Peyer's patch (tissue), 4 donors: ENCODE results near the gene NDUFB7. TPM values are rescaled to one million over a fixed set of nuclear protein-coding genes. Genes with fewer than 3 reads are reported as not detected.

Experiments
- DNase-seq, 3 donors: peaks; one replicate each; pipeline ENCODE4 v3.0.0-alpha.2; 2017 to 2019
- H3K27ac ChIP-seq, 4 donors: fragments of 200-600 bp; sonication (generic); one replicate each; pipeline ENCODE4 v1.5.1; 2016 to 2019
- H3K27me3 ChIP-seq, 2 donors: fragments of 200-600 bp; sonication (generic); one replicate each; pipeline ENCODE4 v1.5.1; 2019
- H3K36me3 ChIP-seq, 3 donors: fragments of 200-600 bp; sonication (generic); one replicate each; pipeline ENCODE4 v1.5.1; 2016 to 2019
- H3K4me1 ChIP-seq, 4 donors: fragments of 200-600 bp; sonication (generic); one replicate each; pipeline ENCODE4 v1.5.1; 2016 to 2019
- H3K4me3 ChIP-seq, 4 donors: fragments of 200-600 bp; sonication (generic); 1 replicate in 3 of 4; 2 replicates in 1 of 4; pipeline ENCODE4 v1.5.1; 2016 to 2019; ENCODE audit warnings: mild to moderate bottlenecking in 1 of 4
- H3K9me3 ChIP-seq, 4 donors: fragments of 200-600 bp; sonication (generic); one replicate each; pipeline ENCODE4 v1.5.1; 2016 to 2019; ENCODE audit warnings: mild to moderate bottlenecking in 1 of 4
- POLR2A ChIP-seq, 2 donors: fragments of 450-650 bp; IDR thresholded peaks; one replicate each; pipeline ENCODE4 v1.5.1; 2017; ENCODE audit warnings: antibody characterized with exemption in 2 of 2, mild to moderate bottlenecking in 2 of 2, moderate library complexity in 2 of 2
- small RNA-seq, 2 donors: library from RNA; depleted of rRNA; stranded (forward); fragments of <200 nt; gene quantifications; one replicate each; pipeline ENCODE3, GENCODE V24; 2016
- total RNA-seq, 4 donors: library from RNA; depleted of rRNA; stranded (reverse); fragments of >200 nt; gene quantifications; one replicate each; pipeline ENCODE4 v1.1.0, GENCODE V29; 2016
- TF ChIP-seq, protein P1 (sequence below), 6 experiments: fragments of 450-650 bp in 4 of 6; fragments of 200-600 bp in 2 of 6; sonication (generic) in 1 of 6; IDR thresholded peaks; one replicate each; pipeline ENCODE4 v1.5.1; 2017 to 2019; ENCODE audit warnings: antibody characterized with exemption in 6 of 6, mild to moderate bottlenecking in 3 of 6, moderate library complexity in 1 of 6

NDUFB7 gene
- total RNA-seq, 4 donors from 2014 or later, result 275 to 432 (median 358) TPM

GRCh38 chr19:14519860-14520407 lies 51.9 kb downstream of the NDUFB7 start:
- Histone ChIP-seq H3K27ac (peak overlapping the region; percentile 3 to 99 (median 17)), H3K9me3 (no peaks in the 10 kb centered on the region), H3K4me3 (no peak overlapping the region), H3K4me1 (peaks cover 0 to 38% (median 18%) of the 10 kb centered on the region in 4 donors), H3K36me3 (peaks cover 0 to 14% (median 0%) of the 10 kb centered on the region in 3 donors), H3K27me3 (no peaks in the 10 kb centered on the region)
- no peak for DNase-seq
- no peak for TF ChIP-seq POLR2A (IDR thresholded peaks at IDR 0.05)

- peak overlapping the region; percentile 99 to 100 (median 100) for H3K27ac ChIP-seq
- peak overlapping the region in 2 of 4 donors; percentile 31 to 97 for H3K4me3 ChIP-seq
- no peaks in the 10 kb centered on the region for H3K9me3 ChIP-seq
- H3K4me1 ChIP-seq, result peaks cover 0 to 44% (median 18%) of the 10 kb centered on the region in 4 donors
- TF ChIP-seq, protein P1, sequence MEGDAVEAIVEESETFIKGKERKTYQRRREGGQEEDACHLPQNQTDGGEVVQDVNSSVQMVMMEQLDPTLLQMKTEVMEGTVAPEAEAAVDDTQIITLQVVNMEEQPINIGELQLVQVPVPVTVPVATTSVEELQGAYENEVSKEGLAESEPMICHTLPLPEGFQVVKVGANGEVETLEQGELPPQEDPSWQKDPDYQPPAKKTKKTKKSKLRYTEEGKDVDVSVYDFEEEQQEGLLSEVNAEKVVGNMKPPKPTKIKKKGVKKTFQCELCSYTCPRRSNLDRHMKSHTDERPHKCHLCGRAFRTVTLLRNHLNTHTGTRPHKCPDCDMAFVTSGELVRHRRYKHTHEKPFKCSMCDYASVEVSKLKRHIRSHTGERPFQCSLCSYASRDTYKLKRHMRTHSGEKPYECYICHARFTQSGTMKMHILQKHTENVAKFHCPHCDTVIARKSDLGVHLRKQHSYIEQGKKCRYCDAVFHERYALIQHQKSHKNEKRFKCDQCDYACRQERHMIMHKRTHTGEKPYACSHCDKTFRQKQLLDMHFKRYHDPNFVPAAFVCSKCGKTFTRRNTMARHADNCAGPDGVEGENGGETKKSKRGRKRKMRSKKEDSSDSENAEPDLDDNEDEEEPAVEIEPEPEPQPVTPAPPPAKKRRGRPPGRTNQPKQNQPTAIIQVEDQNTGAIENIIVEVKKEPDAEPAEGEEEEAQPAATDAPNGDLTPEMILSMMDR (IDR thresholded peaks at IDR 0.05), result no peak
- no peak for TF ChIP-seq POLR2A (IDR thresholded peaks at IDR 0.05)
- peaks cover 0 to 20% (median 0%) of the 10 kb centered on the region in 3 donors for H3K36me3 ChIP-seq
- H3K27me3 ChIP-seq, result no peaks in the 10 kb centered on the region
- no peak for DNase-seq
Observed at GRCh38 chr19:14519245-14519859, 52.5 kb downstream of the NDUFB7 start.

DNA sequence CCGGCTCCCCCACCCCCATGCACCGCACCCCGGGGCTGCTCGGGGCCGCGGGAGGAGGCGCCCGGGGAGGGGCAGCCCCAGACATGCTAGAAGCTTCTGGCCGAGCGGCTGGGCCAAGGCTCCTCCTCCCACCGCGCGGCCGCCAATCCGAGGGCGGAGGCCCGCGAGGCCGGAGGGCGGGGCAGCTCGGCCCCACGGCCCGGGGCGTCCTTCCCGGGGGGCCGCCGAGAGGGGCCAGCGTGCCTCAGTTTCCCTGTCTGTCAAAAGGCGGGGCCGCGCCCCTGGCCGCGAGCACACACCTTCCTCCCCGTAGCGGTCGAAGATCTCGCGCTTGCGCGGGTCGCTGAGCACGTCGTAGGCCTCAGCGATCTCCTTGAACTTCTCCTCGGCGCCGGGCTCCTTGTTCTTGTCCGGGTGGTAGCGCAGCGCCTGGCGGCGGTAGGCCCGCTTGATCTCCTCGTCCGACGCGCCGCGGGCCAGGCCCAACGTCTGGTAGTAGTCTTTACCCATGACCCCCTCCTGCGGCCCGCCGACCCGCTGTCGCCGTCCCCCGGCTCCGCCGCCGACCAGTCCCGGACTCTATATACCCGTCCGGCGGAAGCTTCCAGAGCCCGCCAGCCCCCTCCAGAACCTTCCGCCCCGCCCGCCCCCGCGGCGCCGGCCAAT lies 53.9 kb downstream of the NDUFB7 start, which contains the start of gene DNAJB1:
Gene DNAJB1 (minus strand): TSS at position 558 of the 666 bp plus-strand sequence. CDS start 48 bp downstream, at position 510.
- peak; percentile 72 to 91 (median 90) for DNase-seq
- Histone ChIP-seq H3K4me3 (peak within 1 kb of the TSS; percentile 72 to 100 (median 92)), H3K27ac (peak within 1 kb of the TSS; percentile 99 to 100 (median 100)), H3K9me3 (no peaks in the 10 kb centered on the region), H3K36me3 (peaks cover 0 to 31% (median 0%) of the 10 kb centered on the region in 3 donors), H3K27me3 (no peaks in the 10 kb centered on the region), H3K4me1 (peaks cover 0 to 44% (median 18%) of the 10 kb centered on the region in 4 donors)
- TF ChIP-seq, protein P1 (IDR thresholded peaks at IDR 0.05), result peak in 1 of 6 experiments; percentile 20
- TF ChIP-seq POLR2A (IDR thresholded peaks at IDR 0.05), result peak; percentile 96

DNA sequence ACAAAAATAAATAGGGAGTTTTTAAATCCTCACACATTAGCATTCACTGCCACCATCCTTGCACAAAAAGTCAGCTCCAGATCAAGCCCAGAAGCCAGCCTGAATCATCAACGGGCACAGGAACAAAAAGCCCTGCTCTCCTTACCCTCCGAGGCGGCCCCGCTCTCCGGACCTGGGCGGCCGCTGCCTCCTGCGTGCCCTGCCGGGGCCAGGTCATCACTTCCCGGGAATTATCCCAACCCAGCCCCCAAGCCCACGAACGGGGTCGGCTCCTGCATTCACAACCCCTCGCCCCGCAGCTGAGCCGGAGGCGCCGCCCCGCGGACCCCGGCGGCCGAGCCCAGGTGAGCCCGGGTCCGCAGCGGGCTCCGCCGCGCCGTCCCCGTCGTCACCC lies 54.4 kb downstream of the NDUFB7 start:
- peaks cover 0 to 44% (median 18%) of the 10 kb centered on the region in 4 donors for H3K4me1 ChIP-seq
- DNase-seq, result peak in 1 of 3 donors; percentile 56
- H3K27ac ChIP-seq, result peak overlapping the region; percentile 99 to 100 (median 100)
- H3K4me3 ChIP-seq, result peak overlapping the region; percentile 72 to 100 (median 92)
- no peaks in the 10 kb centered on the region for H3K9me3 ChIP-seq
- no peak for TF ChIP-seq POLR2A (IDR thresholded peaks at IDR 0.05)
- TF ChIP-seq, protein P1 (IDR thresholded peaks at IDR 0.05), result no peak
- H3K36me3 ChIP-seq, result peaks cover 0 to 31% (median 0%) of the 10 kb centered on the region in 3 donors
- no peaks in the 10 kb centered on the region for H3K27me3 ChIP-seq

- peak overlapping the region; percentile 99 to 100 (median 100) for H3K27ac ChIP-seq
- H3K27me3 ChIP-seq, result no peaks in the 10 kb centered on the region
- peaks cover 0 to 43% (median 17%) of the 10 kb centered on the region in 4 donors for H3K4me1 ChIP-seq
- peak overlapping the region; percentile 72 to 100 (median 92) for H3K4me3 ChIP-seq
- TF ChIP-seq, protein P1 (IDR thresholded peaks at IDR 0.05), result no peak
- TF ChIP-seq POLR2A (IDR thresholded peaks at IDR 0.05), result no peak
- peak in 2 of 3 donors; percentile 52 to 58 for DNase-seq
- H3K9me3 ChIP-seq, result no peaks in the 10 kb centered on the region
- peaks cover 0 to 31% (median 0%) of the 10 kb centered on the region in 3 donors for H3K36me3 ChIP-seq
Observed at GRCh38 chr19:14516746-14517438, 55.0 kb downstream of the NDUFB7 start.

Small RNA genes within 50 kb of the gene (small RNA-seq; reads per million reads assigned to genes)
- gene RN7SL842P, result 0 reads per million in 2 donors

Other genes with a start within 250 kb of the NDUFB7 start
- gene ADGRE5, start 190.6 kb downstream of the NDUFB7 start, total RNA-seq, result 100 to 1,000 TPM in 2 of 4 donors, 10 to 100 TPM in 2; 70.6 to 159 (median 110) TPM
- 100 to 1,000 TPM in 3 of 4 donors, 10 to 100 TPM in 1; 52.5 to 283 (median 115) TPM for gene DDX39A, start 152.7 kb downstream of the NDUFB7 start, total RNA-seq
- 100 to 1,000 TPM in 1 of 4 donors, 10 to 100 TPM in 3; 13.1 to 140 (median 28.2) TPM for gene PKN1, start 138.8 kb downstream of the NDUFB7 start, total RNA-seq
- gene PTGER1, start 96.7 kb downstream of the NDUFB7 start, total RNA-seq, result not detected
- 10 to 100 TPM; 45.8 to 68.5 (median 65.2) TPM for gene GIPC1, start 75.9 kb downstream of the NDUFB7 start, total RNA-seq
- gene DNAJB1, start 53.7 kb downstream of the NDUFB7 start, total RNA-seq, result 10 to 100 TPM; 34.5 to 60.2 (median 54.1) TPM
- 100 to 1,000 TPM in 1 of 4 donors, 10 to 100 TPM in 3; 24.8 to 103 (median 78.7) TPM for gene TECR, start 42.5 kb downstream of the NDUFB7 start, total RNA-seq
- 10 to 100 TPM in 1 of 4 donors, 1 to 10 TPM in 1, not detected in 2; 1.3 to 12.4 TPM for gene CLEC17A, start 11.0 kb upstream of the NDUFB7 start, total RNA-seq
- gene ADGRE3, start 102.8 kb upstream of the NDUFB7 start, total RNA-seq, result not detected
- 10 to 100 TPM in 3 of 4 donors, 1 to 10 TPM in 1; 7.5 to 27.8 (median 17.1) TPM for gene ZNF333, start 118.0 kb upstream of the NDUFB7 start, total RNA-seq
- gene ADGRE2, start 206.5 kb upstream of the NDUFB7 start, total RNA-seq, result 10 to 100 TPM in 1 of 4 donors, 1 to 10 TPM in 2, not detected in 1; 1.2 to 16.5 (median 1.9) TPM